ENCODE results near the gene CRMP1.

The CRMP1 gene

DNA sequence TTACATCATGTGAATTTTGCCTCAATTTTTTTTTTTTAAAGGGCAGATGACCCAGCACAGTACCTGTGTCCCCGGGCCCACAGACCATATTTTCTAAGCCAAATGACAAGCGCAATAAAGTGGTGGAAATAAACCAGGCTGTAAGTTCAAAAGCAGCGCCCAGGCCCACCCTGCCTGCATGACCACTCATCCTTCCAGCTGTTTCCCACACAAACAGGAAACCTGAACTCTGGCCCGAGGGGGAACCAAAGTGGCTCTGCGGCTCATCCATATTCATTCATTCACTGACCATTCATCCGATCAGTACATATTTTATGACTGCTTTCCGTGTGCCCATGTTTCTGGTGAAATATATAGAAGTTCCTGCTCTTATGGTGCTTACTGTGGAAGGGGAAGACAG, 33.7 kb upstream of the CRMP1 start:
- DNase-seq (ENCODE audit: low read depth): no peak
- TF ChIP-seq, protein P1, sequence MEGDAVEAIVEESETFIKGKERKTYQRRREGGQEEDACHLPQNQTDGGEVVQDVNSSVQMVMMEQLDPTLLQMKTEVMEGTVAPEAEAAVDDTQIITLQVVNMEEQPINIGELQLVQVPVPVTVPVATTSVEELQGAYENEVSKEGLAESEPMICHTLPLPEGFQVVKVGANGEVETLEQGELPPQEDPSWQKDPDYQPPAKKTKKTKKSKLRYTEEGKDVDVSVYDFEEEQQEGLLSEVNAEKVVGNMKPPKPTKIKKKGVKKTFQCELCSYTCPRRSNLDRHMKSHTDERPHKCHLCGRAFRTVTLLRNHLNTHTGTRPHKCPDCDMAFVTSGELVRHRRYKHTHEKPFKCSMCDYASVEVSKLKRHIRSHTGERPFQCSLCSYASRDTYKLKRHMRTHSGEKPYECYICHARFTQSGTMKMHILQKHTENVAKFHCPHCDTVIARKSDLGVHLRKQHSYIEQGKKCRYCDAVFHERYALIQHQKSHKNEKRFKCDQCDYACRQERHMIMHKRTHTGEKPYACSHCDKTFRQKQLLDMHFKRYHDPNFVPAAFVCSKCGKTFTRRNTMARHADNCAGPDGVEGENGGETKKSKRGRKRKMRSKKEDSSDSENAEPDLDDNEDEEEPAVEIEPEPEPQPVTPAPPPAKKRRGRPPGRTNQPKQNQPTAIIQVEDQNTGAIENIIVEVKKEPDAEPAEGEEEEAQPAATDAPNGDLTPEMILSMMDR (IDR thresholded peaks at IDR 0.05; ENCODE audit: insufficient read depth, low read depth, low read length, missing control alignments): no peak
- no peak overlapping the region for H3K4me3 ChIP-seq (ENCODE audit: low read depth, low read length)

DNA sequence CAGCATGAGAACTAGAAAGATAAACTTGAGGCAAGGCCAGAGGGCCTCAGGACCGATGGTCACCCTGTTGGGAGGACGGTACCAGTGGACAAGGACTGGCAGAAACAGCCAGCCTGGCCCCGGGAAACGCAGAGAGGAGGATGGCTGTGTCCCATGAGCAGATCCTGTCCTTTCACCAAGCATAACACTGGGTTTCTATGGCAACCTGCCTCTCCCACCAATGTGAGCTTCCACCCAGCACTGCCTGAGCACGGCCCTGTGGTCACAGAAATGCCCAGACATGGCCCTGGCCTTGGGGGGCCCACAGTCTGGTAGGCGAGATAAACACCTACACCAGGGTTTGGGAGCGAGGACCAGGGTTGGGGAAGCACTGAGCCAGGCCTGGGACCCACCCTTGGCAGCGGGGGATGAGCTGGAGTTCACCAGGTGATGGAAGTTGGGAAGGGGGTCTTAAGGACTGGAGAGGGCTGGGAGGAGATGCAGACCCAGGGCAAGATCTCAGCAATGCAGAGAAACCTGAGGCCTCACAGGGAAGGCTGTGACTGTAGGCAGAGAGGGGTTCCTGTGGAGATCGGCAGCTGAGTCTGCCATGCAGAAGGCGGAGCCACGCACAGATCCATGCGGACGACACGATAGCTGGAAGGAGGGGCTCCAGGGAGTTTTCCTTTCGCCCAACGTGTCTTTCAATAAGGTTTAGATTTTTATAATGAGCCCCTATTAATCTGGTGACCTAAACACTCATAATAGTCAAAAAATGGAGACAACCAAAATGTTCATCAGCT, 32.7 kb upstream of the CRMP1 start:
- TF ChIP-seq, protein P1 (IDR thresholded peaks at IDR 0.05; ENCODE audit: insufficient read depth, low read depth, low read length, missing control alignments): no peak
- H3K4me3 ChIP-seq (ENCODE audit: low read depth, low read length): no peak overlapping the region
- DNase-seq (ENCODE audit: low read depth): no peak

DNA sequence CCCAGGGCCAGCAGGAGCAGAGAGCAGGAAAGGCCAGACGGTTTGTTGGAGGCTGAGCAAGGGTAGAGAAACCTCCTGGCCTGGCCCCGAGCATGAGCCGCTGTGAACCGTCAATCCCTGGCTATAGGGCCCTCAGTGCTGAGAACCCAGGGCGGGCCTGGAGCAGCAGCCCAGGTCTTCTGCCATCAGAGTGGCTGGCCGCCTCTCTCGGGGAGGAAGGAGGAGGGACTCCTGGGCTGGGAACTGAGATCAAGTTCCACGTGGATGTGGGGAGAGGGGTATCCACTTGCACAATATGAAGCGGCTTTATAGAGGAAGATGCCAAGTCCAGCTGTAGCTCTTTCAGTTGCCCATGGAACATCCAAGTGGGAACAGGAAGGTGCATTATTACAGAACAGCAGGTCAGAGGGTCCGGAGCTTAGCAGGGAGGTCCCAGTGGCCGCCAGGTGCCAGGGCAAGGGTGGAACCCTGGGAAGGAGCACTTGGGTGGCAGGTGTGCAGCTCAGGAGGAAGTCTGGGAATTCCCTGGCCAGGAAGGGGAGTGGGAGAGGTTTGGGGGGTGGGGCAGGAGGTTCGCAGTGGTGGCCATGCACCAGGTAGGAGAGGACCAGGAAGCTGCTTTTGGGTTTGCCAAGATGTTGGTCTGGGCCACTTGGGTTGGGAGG, 31.7 kb upstream of the CRMP1 start:
- no peak overlapping the region for H3K4me3 ChIP-seq (ENCODE audit: low read depth, low read length)
- no peak for DNase-seq (ENCODE audit: low read depth)
- TF ChIP-seq, protein P1 (IDR thresholded peaks at IDR 0.05; ENCODE audit: insufficient read depth, low read depth, low read length, missing control alignments): no peak

DNA sequence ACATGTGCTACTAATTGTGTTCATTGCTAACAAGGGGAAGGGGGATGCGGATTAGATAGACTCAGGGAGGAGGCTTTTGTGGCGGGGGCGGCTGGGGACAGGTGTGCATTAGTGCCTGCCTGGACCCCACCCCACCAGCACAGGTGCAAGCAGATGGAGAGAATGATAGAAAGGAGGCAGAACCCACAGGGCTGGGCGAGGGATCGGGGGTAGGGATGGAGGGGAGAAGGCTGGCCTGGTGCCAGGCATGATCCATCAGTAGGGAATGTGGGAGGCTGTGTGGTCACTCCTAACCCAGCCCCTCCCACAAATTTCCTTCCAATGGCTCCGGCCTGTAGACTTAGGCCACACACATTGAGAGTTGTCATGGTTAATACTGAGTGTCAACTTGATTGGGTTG, 30.5 kb upstream of the CRMP1 start:
- DNase-seq (ENCODE audit: low read depth): no peak
- TF ChIP-seq, protein P1 (IDR thresholded peaks at IDR 0.05; ENCODE audit: insufficient read depth, low read depth, low read length, missing control alignments): no peak
- H3K4me3 ChIP-seq (ENCODE audit: low read depth, low read length): no peak overlapping the region

DNA sequence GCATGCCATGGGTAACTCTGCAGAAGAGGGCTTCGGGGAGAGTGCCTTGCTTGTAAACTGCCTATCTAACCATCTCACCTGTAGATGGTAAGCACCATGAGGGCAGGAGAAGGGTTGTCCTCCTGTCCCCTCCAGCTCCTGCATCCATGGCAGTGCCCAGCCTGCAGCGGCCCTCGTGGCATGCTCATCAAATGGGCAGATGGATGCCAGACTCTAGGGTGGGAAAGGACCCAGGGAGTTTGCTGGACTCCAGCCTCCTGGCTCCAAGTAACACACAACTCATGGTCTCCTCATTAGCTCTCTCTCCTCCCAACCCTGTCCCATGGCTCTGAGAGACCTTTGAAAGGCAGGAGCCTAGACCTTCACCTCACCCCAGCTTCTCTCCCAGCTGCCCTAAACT, 29.7 kb upstream of the CRMP1 start:
- no peak overlapping the region for H3K4me3 ChIP-seq (ENCODE audit: low read depth, low read length)
- DNase-seq (ENCODE audit: low read depth): no peak
- TF ChIP-seq, protein P1 (IDR thresholded peaks at IDR 0.05; ENCODE audit: insufficient read depth, low read depth, low read length, missing control alignments): no peak

DNA sequence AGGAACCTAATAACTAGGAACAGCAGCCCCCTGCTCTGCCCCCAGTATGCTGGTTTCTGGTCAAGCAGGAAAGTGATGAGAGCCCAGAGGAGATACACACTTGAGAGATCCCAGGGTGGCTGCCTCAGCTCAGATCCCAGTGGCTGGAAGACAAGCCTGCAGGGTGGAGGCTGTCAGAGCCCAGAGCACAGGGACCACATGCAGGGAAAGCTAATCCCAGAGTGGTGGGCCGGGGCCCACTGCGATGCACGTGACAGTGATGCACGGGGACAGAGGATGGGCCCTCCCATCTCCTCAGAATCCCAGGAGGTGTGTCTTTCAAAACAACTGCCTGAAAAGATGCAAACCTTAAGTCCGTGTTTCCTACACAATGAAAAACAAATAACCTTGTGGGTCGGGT, 29.1 kb upstream of the CRMP1 start:
- no peak overlapping the region for H3K4me3 ChIP-seq (ENCODE audit: low read depth, low read length)
- TF ChIP-seq, protein P1 (IDR thresholded peaks at IDR 0.05; ENCODE audit: insufficient read depth, low read depth, low read length, missing control alignments): no peak
- DNase-seq (ENCODE audit: low read depth): no peak

Data from GM12865 (cell line).